Transverse colon (tissue), 4 donors: Measurements from ENCODE around the gene MAPK8IP2. TPM values are rescaled to one million over a fixed set of nuclear protein-coding genes. Genes with fewer than 3 reads are reported as not detected.
"Not testable (repeated sequence)": the region's sequence is repeated elsewhere in the genome, so short reads cannot be mapped to it uniquely, and the experiment has no call there.

ENCODE experiments used
- DNase-seq: peaks from one replicate; pipeline ENCODE4 v3.0.0-alpha.2; 2019
- H3K27ac ChIP-seq, 4 donors: fragments of 200-600 bp; sonication (generic); 2 replicates each; pipeline ENCODE4 v1.5.1; 2016 to 2018; ENCODE audit warnings: inconsistent platforms in 4 of 4
- H3K27me3 ChIP-seq: fragments of 200-600 bp; sonication (generic); 2 replicates; pipeline ENCODE4 v1.5.1; 2017; ENCODE audit warnings: inconsistent platforms
- H3K36me3 ChIP-seq, 4 donors: fragments of 200-600 bp; sonication (generic); 2 replicates each; pipeline ENCODE4 v1.5.1; 2017 to 2019; ENCODE audit warnings: inconsistent platforms in 4 of 4
- H3K4me1 ChIP-seq, 4 donors: fragments of 200-600 bp; sonication (generic); 2 replicates each; pipeline ENCODE4 v1.5.1; 2017 to 2020; ENCODE audit warnings: inconsistent platforms in 4 of 4
- H3K4me3 ChIP-seq, 4 donors: fragments of 200-600 bp; sonication (generic); 1 replicate in 1 of 4; 2 replicates in 3 of 4; pipeline versions ENCODE4 v1.5.1 to v1.6.1; 2017 to 2019; ENCODE audit warnings: inconsistent platforms in 4 of 4
- H3K9me3 ChIP-seq, 2 donors: fragments of 200-600 bp; sonication (generic); 2 replicates each; pipeline ENCODE4 v1.5.1; 2017 to 2019; ENCODE audit warnings: inconsistent platforms in 2 of 2
- CTCF ChIP-seq, 5 experiments: fragments of 200-600 bp in 3 of 5; fragments of 450-650 bp in 2 of 5; sonication (generic) in 3 of 5; IDR thresholded peaks; 1 replicate in 2 of 5; 2 replicates in 3 of 5; pipeline ENCODE4 v1.5.1; 2016 to 2017; ENCODE audit warnings: antibody characterized with exemption in 5 of 5, inconsistent platforms in 3 of 5, mild to moderate bottlenecking in 2 of 5, moderate library complexity in 1 of 5
- EP300 ChIP-seq: sonication (generic); formaldehyde crosslinking; IDR thresholded peaks from one replicate; pipeline ENCODE4 v1.6.1; 2017; ENCODE audit warnings: antibody characterized with exemption, low read depth
- POLR2A ChIP-seq: fragments of 450-650 bp; IDR thresholded peaks from one replicate; pipeline ENCODE4 v1.6.1; 2016; ENCODE audit warnings: antibody characterized with exemption, mild to moderate bottlenecking, moderate library complexity
- POLR2AphosphoS5 ChIP-seq, 3 donors: sonication (generic); formaldehyde crosslinking; IDR thresholded peaks; one replicate each; pipeline ENCODE4 v1.6.1; 2016; ENCODE audit warnings: antibody characterized with exemption in 3 of 3
- WGBS, 2 donors: methylation state at CpG; one replicate each; pipeline ENCODE4 v1.1.5; 2018; ENCODE audit warnings: low coverage in 1 of 2; 5-methylcytosine and 5-hydroxymethylcytosine counted together
- in situ Hi-C, 4 donors: fragments of 200-750 bp; cut with MboI; loops; one replicate each; pipeline versions ENCODE4 v1.15.0 to v1.15.1; 2017; ENCODE audit warnings: low sequenced_read_pairs in 3 of 4, low pct_ligation_motif_present in 1 of 4, low pct_unique_long_range_greater_than_20kb in 1 of 4
- intact Hi-C: fragments of 100-400 bp; cut with DNase I; formaldehyde crosslinking; loops from one replicate; pipeline ENCODE4 v1.15.1; 2023; ENCODE audit warnings: low total_unique reads
- total RNA-seq, 4 donors: library from RNA; depleted of rRNA; stranded (reverse); fragments of >200 nt; gene quantifications; one replicate each; pipeline ENCODE4 v1.1.0, GENCODE V29; 2016

Gene MAPK8IP2
- total RNA-seq, 4 donors from 2014 or later: 1.1 to 3.4 (median 1.8) TPM

GRCh38 chr22:50633771-50634170 is 33.2 kb downstream of the MAPK8IP2 start:
- TF ChIP-seq POLR2AphosphoS5 (IDR thresholded peaks at IDR 0.05): no peak
- no peak for TF ChIP-seq EP300
- TF ChIP-seq POLR2A: no peak
- no peak for TF ChIP-seq CTCF (IDR thresholded peaks at IDR 0.05)
- no peak for DNase-seq
- in situ Hi-C loops: no loop called here
- no peaks in the 10 kb centered on the region for H3K27me3 ChIP-seq
- H3K36me3 ChIP-seq: no peaks in the 10 kb centered on the region
- H3K4me3 ChIP-seq: no peak overlapping the region
- no peaks in the 10 kb centered on the region for H3K9me3 ChIP-seq
- peaks cover 2 to 3% (median 3%) of the 10 kb centered on the region in 4 donors for H3K4me1 ChIP-seq
- intact Hi-C loops: no loop called here
- WGBS, 2 donors: 86 to 94% methylated on average over 9 to 11 of the region's 11 CpGs
- H3K27ac ChIP-seq: no peak overlapping the region

GRCh38 chr22:50635591-50635990 is 35.0 kb downstream of the MAPK8IP2 start:
- in situ Hi-C loops: no loop called here
- 91% methylated on average over 11 of the region's 11 CpGs; no CpG with 5 or more reads in 1 of the 2 donors for WGBS, 2 donors
- Histone ChIP-seq H3K36me3 (no peaks in the 10 kb centered on the region), H3K27me3 (no peaks in the 10 kb centered on the region), H3K9me3 (no peaks in the 10 kb centered on the region), H3K4me1 (no peaks in the 10 kb centered on the region), H3K27ac (no peak overlapping the region), H3K4me3 (no peak overlapping the region)
- no peak for DNase-seq
- no peak for TF ChIP-seq POLR2A
- TF ChIP-seq CTCF (IDR thresholded peaks at IDR 0.05): no peak
- no peak for TF ChIP-seq POLR2AphosphoS5 (IDR thresholded peaks at IDR 0.05)
- no peak for TF ChIP-seq EP300
- intact Hi-C loops: no loop called here

- H3K4me1 ChIP-seq, DNase-seq, intact Hi-C loops, H3K27ac ChIP-seq, in situ Hi-C loops, H3K9me3 ChIP-seq, H3K4me3 ChIP-seq, H3K36me3 ChIP-seq: not testable (repeated sequence)
- WGBS, 2 donors: 92% methylated on average over 2 to 12 of the region's 12 CpGs
- H3K27me3 ChIP-seq: peaks cover 35% of the 10 kb centered on the region
Observed at GRCh38 chr22:50640296-50640695, 39.7 kb downstream of the MAPK8IP2 start.

- H3K27me3 ChIP-seq: peaks cover 42% of the 10 kb centered on the region
- H3K36me3 ChIP-seq: no peaks in the 10 kb centered on the region
- DNase-seq: no peak
- intact Hi-C loops (no loop called here), in situ Hi-C loops (no loop called here)
- H3K9me3 ChIP-seq: no peaks in the 10 kb centered on the region
- H3K4me3 ChIP-seq: no peak overlapping the region
- 79 to 82% methylated on average over 8 to 15 of the region's 15 CpGs for WGBS, 2 donors
- TF ChIP-seq POLR2AphosphoS5 (IDR thresholded peaks at IDR 0.05) (no peak), CTCF (IDR thresholded peaks at IDR 0.05) (no peak), POLR2A (no peak), EP300 (no peak)
- H3K27ac ChIP-seq: peak overlapping the region in 1 of 4 donors; percentile 17
- peaks cover 0 to 10% (median 0%) of the 10 kb centered on the region in 4 donors for H3K4me1 ChIP-seq
Observed at GRCh38 chr22:50640857-50641647, 40.5 kb downstream of the MAPK8IP2 start.
